K562 (cell line): ENCODE results near the gene ZBTB2. TPM values are rescaled to one million over a fixed set of nuclear protein-coding genes. Genes with fewer than 3 reads are reported as not detected.

Experiments
- ATAC-seq: fragments of 200-7000 bp; cut with Tn5 transposase; 3 replicates; pipeline ENCODE4 v1.9.1; 2020; ENCODE audit warnings: moderate library complexity
- BruUV-seq: library from RNA; stranded (reverse); fragments of 400-500 nt; replicated peaks from 2 replicates; lab custom pipeline; 2021; lab: Mats Ljungman, UMichigan
- CTCF ChIA-PET: fragments of 300-600 bp; formaldehyde crosslinking; extraction: SDS; loops from one replicate; lab custom pipeline; 2021; ENCODE audit warnings: low intra/inter-chr PET ratio; lab: Yijun Ruan, JAX
- POLR2A ChIA-PET: fragments of 300-600, 350-650 bp; sonication (Branson Sonifier 250); formaldehyde crosslinking; extraction: SDS; loops from one replicate; lab custom pipeline; 2021; ENCODE audit warnings: antibody characterized with exemption, inconsistent platforms; lab: Yijun Ruan, JAX
- DNase-seq, 4 experiments: peaks; one replicate each; pipeline versions ENCODE4 v3.0.0 to v3.0.0-alpha.2; 2011 to 2018; ENCODE audit warnings: low spot score in 3 of 4, mixed read lengths in 3 of 4; ENCODE audit errors: extremely low read depth in 1 of 4
- FAIRE-seq: peaks from 2 replicates; lab custom pipeline; 2011; peaks lifted over from hg19 to GRCh38; lab: Jason Lieb, UNC
- H2AFZ ChIP-seq: 2 replicates; pipeline ENCODE4 v1.6.0; 2011; ENCODE audit warnings: low read depth, low read length, control low read depth, inconsistent platforms
- H3K27ac ChIP-seq: fragments of 200-600 bp; 3 replicates; pipeline ENCODE4 v1.8.0; 2011; ENCODE audit warnings: low read depth, mild to moderate bottlenecking, control low read depth, inconsistent platforms, low read length, moderate library complexity, mixed read lengths; ENCODE audit errors: extremely low read depth
- H3K27me3 ChIP-seq, 2 experiments: fragments of 300-600 bp in 1 of 2; 2 replicates in 1 of 2; 3 replicates in 1 of 2; pipeline versions ENCODE4 v1.6.0 to v1.8.0; 2011; ENCODE audit warnings: inconsistent platforms in 2 of 2, low read length in 2 of 2, mild to moderate bottlenecking in 1 of 2, mixed read lengths in 1 of 2, moderate library complexity in 1 of 2; ENCODE audit not compliant: control insufficient read depth in 2 of 2, insufficient read depth in 2 of 2
- H3K36me3 ChIP-seq: fragments of 300-600 bp; 3 replicates; pipeline ENCODE4 v1.8.0; 2011; ENCODE audit warnings: mild to moderate bottlenecking, low read length, inconsistent platforms; ENCODE audit not compliant: control insufficient read depth, insufficient read depth
- H3K4me1 ChIP-seq, 2 experiments: fragments of 200-600 bp in 1 of 2; replicated peaks in 1 of 2; 2 replicates in 1 of 2; 3 replicates in 1 of 2; pipeline versions ENCODE4 v1.5.1 to v1.8.0; 2011; ENCODE audit warnings: inconsistent platforms in 2 of 2, low read length in 2 of 2, mild to moderate bottlenecking in 1 of 2, mixed read lengths in 1 of 2, moderate library complexity in 1 of 2; ENCODE audit not compliant: control insufficient read depth in 2 of 2, insufficient read depth in 2 of 2
- H3K4me2 ChIP-seq: 2 replicates; pipeline ENCODE4 v1.6.1; 2011; ENCODE audit warnings: low read length, control low read depth, inconsistent platforms, mixed read lengths; ENCODE audit not compliant: insufficient read depth
- H3K4me3 ChIP-seq: fragments of 200-600 bp; sonication (generic), shearing (Covaris generic); 2 replicates; pipeline ENCODE4 v1.5.1; 2016; ENCODE audit warnings: control low read depth, inconsistent platforms
- H3K79me2 ChIP-seq: fragments of 200-600 bp; 3 replicates; pipeline ENCODE4 v1.8.0; 2011; ENCODE audit warnings: low read length, inconsistent platforms; ENCODE audit not compliant: control insufficient read depth, insufficient read depth
- H3K9ac ChIP-seq, 2 experiments: 2 replicates each; pipeline versions ENCODE4 v1.6.0 to v1.6.1; 2011; ENCODE audit warnings: low read depth in 2 of 2, low read length in 2 of 2, control low read depth in 1 of 2, inconsistent platforms in 1 of 2, mild to moderate bottlenecking in 1 of 2, mixed read lengths in 1 of 2; ENCODE audit not compliant: insufficient read depth in 1 of 2
- H3K9me1 ChIP-seq: one replicate; pipeline ENCODE4 v1.6.0; 2011; ENCODE audit warnings: inconsistent platforms, mild to moderate bottlenecking, low read length, moderate library complexity; ENCODE audit not compliant: control insufficient read depth, insufficient read depth
- H3K9me3 ChIP-seq: replicated peaks from 2 replicates; pipeline ENCODE4 v1.5.1; 2011; ENCODE audit warnings: low read depth, low read length, inconsistent platforms; ENCODE audit not compliant: control insufficient read depth, insufficient read depth
- H4K20me1 ChIP-seq: replicated peaks from 2 replicates; pipeline ENCODE4 v1.6.1; 2011; ENCODE audit warnings: low read length, inconsistent platforms, mixed read lengths; ENCODE audit not compliant: control insufficient read depth, insufficient read depth
- BCOR ChIP-seq: fragments of 450-650 bp; IDR thresholded peaks from 2 replicates; pipeline ENCODE4 v1.6.1; 2016
- CHD4 ChIP-seq: fragments of 200-600 bp; sonication (generic); IDR thresholded peaks from 3 replicates; pipeline ENCODE4 v1.6.1; 2012; ENCODE audit warnings: low read depth, mild to moderate bottlenecking, mixed read lengths, low read length, inconsistent platforms; ENCODE audit not compliant: insufficient read depth, insufficient replicate concordance, poor library complexity, severe bottlenecking
- KDM1A ChIP-seq, 2 experiments: fragments of 450-650 bp; IDR thresholded peaks; 2 replicates each; pipeline ENCODE4 v1.6.1; 2016; ENCODE audit warnings: mild to moderate bottlenecking in 2 of 2
- MEF2A ChIP-seq: IDR thresholded peaks from 2 replicates; pipeline ENCODE4 v1.6.1; 2011; ENCODE audit warnings: low read depth, mild to moderate bottlenecking, low read length, moderate library complexity; ENCODE audit not compliant: control insufficient read depth
- NBN ChIP-seq: fragments of 450-650 bp; IDR thresholded peaks from 2 replicates; pipeline ENCODE4 v1.6.1; 2016; ENCODE audit warnings: low read depth, mild to moderate bottlenecking
- NFIC ChIP-seq: fragments of 450-650 bp; IDR thresholded peaks from 2 replicates; pipeline ENCODE4 v1.6.1; 2017; ENCODE audit warnings: mild to moderate bottlenecking, inconsistent platforms
- RBM25 ChIP-seq: fragments of 200-400 bp; formaldehyde crosslinking; IDR thresholded peaks from 2 replicates; pipeline ENCODE4 v1.6.1; 2018; ENCODE audit warnings: low read length, low read depth, moderate library complexity; ENCODE audit not compliant: severe bottlenecking
- ZBTB11 ChIP-seq, 3 experiments: fragments of 200-800 bp in 1 of 3; fragments of 250-450 bp in 1 of 3; fragments of 450-650 bp in 1 of 3; sonication (Bioruptor Pico) in 1 of 3; sonication (Bioruptor generic) in 1 of 3; formaldehyde crosslinking in 1 of 3; IDR thresholded peaks; 2 replicates each; pipeline versions ENCODE4 v1.6.1 to v1.8.0; 2016 to 2022; ENCODE audit warnings: mild to moderate bottlenecking in 2 of 3, missing genetic modification characterization in 2 of 3, missing compliant biosample characterization in 1 of 3, moderate library complexity in 1 of 3
- ZNF121 ChIP-seq: sonication (generic); formaldehyde crosslinking; conservative IDR thresholded peaks from 2 replicates; pipeline ENCODE4 v1.8.0; 2022; ENCODE audit warnings: missing genetic modification reagents
- ZNF146 ChIP-seq: IDR thresholded peaks from one replicate; pipeline ENCODE4 v1.6.1; 2018; ENCODE audit warnings: missing compliant biosample characterization; ENCODE audit not compliant: unreplicated experiment
- ZNF277 ChIP-seq: fragments of 250-450 bp; sonication (Bioruptor Pico); IDR thresholded peaks from 2 replicates; pipeline ENCODE4 v1.8.0; 2022; ENCODE audit warnings: inconsistent platforms, mild to moderate bottlenecking, moderate library complexity, borderline replicate concordance
- ZNF384 ChIP-seq: IDR thresholded peaks from 2 replicates; pipeline ENCODE4 v1.6.1; 2012; ENCODE audit warnings: low read depth, low read length, improper control_type of control experiment
- in situ Hi-C: fragments of 300-500 bp; cut with MboI; formaldehyde crosslinking; loops from 4 replicates; pipeline ENCODE4 v1.15.0; 2018; ENCODE audit warnings: inconsistent platforms, mixed read lengths
- intact Hi-C: fragments of 100-400 bp; cut with micrococcal nuclease; formaldehyde crosslinking; loops from 2 replicates; pipeline ENCODE4 v1.14.2; 2022
- polyA plus RNA-seq, 8 experiments: library from polyadenylated mRNA; depleted of rRNA in 4 of 8; stranded (reverse) in 5 of 8; unstranded in 3 of 8; fragments of >200 nt; fragmentation: Nextera tagmentation in 2 of 8; fragmentation: Illumina TruSeq in 1 of 8; extraction: Ambion mirVana in 2 of 8; extraction: Trizol in 1 of 8; gene quantifications; 2 replicates each; pipeline versions ENCODE4 v1.2.1 to v1.2.3, GENCODE V29; 2011 to 2014; ENCODE audit warnings: inconsistent platforms in 1 of 8, missing spikeins in 1 of 8
- total RNA-seq, 7 experiments: library from RNA; depleted of rRNA in 6 of 7; stranded (reverse); fragments of >200 nt in 6 of 7; fragmentation: Illumina TruSeq in 2 of 7; extraction: Trizol in 2 of 7; gene quantifications; 2 replicates each; pipeline versions ENCODE4 v1.2.1 to v1.2.3, GENCODE V29; 2011 to 2021; ENCODE audit warnings: low replicate concordance in 1 of 7

The ZBTB2 gene
- total and polyA plus RNA-seq, 9 of the 15 experiments (the other 6 are each of a cell fraction or from before 2014, with no cell fraction given): 5.1 to 26.2 (median 16.4) TPM

GRCh38 chr6:151335930-151336329, 55.4 kb downstream of the ZBTB2 start:
- TF ChIP-seq NBN (no peak), BCOR (peak; percentile 84), MEF2A (no peak), NFIC (peak; percentile 84), RBM25 (peak; percentile 89), ZNF121 (peak; percentile 6; the same call in 1 of the 2 replicates), ZNF277 (CRISPR knock-in tag) (no peak), ZNF146 (peak; percentile 99), CHD4 (peak; percentile 31), ZBTB11 (CRISPR knock-in tag; IDR thresholded peaks at IDR 0.05) (no peak), KDM1A (IDR thresholded peaks at IDR 0.05) (peak; percentile 30 to 53; a peak in 2 of 4 replicates), ZNF384 (no peak)
- TF ChIP-seq, all 486 proteins: peak for 7
- no peaks in the 10 kb centered on the region for H3K79me2 ChIP-seq
- H3K9ac ChIP-seq: no peak overlapping the region
- H3K4me1 ChIP-seq: peaks cover 0 to 3% of the 10 kb centered on the region in 2 experiments; a peak in 1 of 5 replicates
- DNase-seq (no peak), ATAC-seq (no peak), FAIRE-seq (peak; percentile 6)
- in situ Hi-C loops: no loop called here
- no peaks in the 10 kb centered on the region for H3K36me3 ChIP-seq
- 0 out of 2 replicates have a peak, but pooled peaks cover 3% of the 10 kb centered on the region for H4K20me1 ChIP-seq
- no peak overlapping the region for H3K4me2 ChIP-seq
- no peak overlapping the region for H3K4me3 ChIP-seq
- ChIA-PET CTCF (interaction anchor here (1.6 kb wide), 1 partner anchor 518 kb away, joined by 9 read pairs; no protein-coding TSS in a partner anchor), POLR2A (interaction anchor here (0.8 to 1.5 kb wide), 2 partner anchors 11 to 13 kb away, joined by 3 to 6 read pairs; no protein-coding TSS in a partner anchor)
- H3K27ac ChIP-seq: no peak overlapping the region
- peaks cover 30 to 49% of the 10 kb centered on the region in 2 experiments for H3K27me3 ChIP-seq
- H3K9me1 ChIP-seq: no peaks in the 10 kb centered on the region
- no peaks in the 10 kb centered on the region for H3K9me3 ChIP-seq
- H2AFZ ChIP-seq: no peak overlapping the region
- intact Hi-C loops: loop anchor here (2.0 to 5.0 kb wide), 4 partner anchors 141 to 917 kb away; no protein-coding TSS in a partner anchor
- no TSS peak for BruUV-seq
